ENCODE measurements around the gene NFX1.

DNA sequence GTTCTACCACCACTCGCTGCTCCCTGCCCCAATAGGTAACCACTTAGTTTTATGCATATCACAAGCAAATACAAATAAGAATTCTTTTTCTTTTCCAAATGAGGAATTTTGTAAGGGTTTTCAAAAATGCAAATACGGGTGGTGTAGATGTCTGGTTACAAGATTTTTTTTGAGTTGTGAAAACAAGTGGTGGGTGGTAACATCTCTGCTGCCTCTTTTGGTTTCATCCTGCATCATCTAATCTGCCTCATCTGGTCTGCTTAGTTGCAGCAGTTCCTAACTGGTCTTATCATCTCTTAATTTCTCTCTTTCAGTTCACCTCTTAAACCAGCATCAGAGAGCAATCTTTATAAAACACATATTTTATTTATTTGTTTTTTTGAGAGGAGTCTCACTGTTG lies 5.3 kb downstream of the NFX1 start:
- TF ChIP-seq, protein P1, sequence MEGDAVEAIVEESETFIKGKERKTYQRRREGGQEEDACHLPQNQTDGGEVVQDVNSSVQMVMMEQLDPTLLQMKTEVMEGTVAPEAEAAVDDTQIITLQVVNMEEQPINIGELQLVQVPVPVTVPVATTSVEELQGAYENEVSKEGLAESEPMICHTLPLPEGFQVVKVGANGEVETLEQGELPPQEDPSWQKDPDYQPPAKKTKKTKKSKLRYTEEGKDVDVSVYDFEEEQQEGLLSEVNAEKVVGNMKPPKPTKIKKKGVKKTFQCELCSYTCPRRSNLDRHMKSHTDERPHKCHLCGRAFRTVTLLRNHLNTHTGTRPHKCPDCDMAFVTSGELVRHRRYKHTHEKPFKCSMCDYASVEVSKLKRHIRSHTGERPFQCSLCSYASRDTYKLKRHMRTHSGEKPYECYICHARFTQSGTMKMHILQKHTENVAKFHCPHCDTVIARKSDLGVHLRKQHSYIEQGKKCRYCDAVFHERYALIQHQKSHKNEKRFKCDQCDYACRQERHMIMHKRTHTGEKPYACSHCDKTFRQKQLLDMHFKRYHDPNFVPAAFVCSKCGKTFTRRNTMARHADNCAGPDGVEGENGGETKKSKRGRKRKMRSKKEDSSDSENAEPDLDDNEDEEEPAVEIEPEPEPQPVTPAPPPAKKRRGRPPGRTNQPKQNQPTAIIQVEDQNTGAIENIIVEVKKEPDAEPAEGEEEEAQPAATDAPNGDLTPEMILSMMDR (IDR thresholded peaks at IDR 0.05): no peak
- no peak for TF ChIP-seq POLR2A (IDR thresholded peaks at IDR 0.05)

All from testis (tissue), 2 donors.